NCI-H187 treated with DMSO at 0.1 percent for 48 hours (cell line): ENCODE results near the gene COL4A2.

ENCODE experiments used
- DNase-seq: peaks from one replicate; lab custom pipeline; 2025; lab: John Stamatoyannopoulos, UW

COL4A2 gene

DNA sequence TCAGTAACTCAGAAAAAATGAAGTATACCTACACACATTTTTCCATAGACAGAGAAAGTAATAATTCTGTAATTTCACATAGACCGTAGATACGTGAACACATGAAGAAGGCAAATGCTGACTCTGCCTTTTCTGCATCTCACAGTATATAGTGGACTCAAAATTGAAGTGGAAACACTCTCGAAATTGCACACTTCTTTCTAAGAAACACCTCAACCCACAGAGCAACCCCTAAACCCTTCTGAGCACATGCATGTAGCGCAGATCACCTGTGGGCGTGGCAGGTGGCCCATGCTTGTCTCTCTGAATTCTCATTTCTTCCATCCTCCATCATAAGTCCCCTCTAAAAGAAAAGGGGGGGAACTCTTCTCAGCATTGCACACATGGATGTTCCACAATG is 34.9 kb upstream of the COL4A2 start:
- DNase-seq, result no peak

DNA sequence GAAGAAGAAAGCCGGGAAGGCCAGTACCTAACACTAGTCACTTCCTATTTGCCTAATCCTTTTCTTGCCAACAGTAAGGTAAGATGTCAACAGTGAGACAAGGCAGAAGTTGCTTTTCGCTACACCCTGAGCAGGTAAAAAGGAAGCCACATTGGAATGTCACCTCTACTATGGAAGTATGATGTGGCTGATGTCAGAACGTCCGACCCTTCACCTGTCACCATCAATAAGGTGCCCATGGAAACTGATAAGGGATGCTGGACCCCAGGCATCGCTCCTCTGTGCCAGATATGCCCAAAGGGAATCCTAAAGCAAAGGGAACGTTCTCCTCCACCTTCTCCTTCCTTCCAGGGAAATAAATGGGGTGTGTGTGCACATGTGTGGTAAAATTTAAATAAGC is 34.4 kb upstream of the COL4A2 start:
- DNase-seq, result no peak

GRCh38 chr13:110273254-110273653 is 33.8 kb upstream of the COL4A2 start:
- DNase-seq, result no peak

DNA sequence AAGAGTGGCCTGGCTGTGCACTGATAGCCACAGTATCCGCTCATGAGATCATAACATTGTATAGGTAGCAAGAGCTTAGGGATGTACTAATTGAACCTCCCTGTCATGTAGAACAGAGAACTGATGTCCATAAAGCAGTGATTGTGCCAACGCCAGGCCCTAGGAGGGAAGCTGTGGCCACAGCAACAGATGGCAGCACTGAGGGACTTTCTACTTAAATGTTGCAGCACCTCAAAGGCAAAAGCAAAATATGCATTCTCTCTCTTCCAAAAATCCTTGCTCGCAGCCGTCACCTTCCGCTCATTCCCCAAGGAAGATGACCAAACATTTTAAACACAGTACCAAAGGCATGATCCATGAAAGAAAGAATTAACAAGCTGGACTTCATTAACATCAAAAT is 32.4 kb upstream of the COL4A2 start:
- no peak for DNase-seq

GRCh38 chr13:110275931-110276552 is 31.0 kb upstream of the COL4A2 start:
- no peak for DNase-seq

DNA sequence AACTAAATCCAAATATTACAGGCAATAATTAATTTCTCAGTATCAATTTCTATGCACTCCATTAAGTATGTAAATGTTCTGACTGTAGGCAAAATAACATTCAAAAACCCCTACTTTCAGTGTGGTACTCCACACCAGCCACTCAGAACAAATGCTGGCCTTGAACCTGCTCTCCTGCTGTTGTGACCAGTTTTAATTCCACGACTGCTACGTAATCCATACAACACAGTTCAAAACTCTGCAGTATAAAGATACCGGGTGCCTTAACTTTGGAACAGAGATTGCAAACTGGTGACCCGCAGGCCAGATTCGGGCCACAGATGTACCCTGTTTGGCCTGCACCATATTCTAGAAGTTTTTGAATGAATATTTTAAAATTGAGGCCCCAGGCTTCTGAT is 30.5 kb upstream of the COL4A2 start:
- no peak for DNase-seq

DNA sequence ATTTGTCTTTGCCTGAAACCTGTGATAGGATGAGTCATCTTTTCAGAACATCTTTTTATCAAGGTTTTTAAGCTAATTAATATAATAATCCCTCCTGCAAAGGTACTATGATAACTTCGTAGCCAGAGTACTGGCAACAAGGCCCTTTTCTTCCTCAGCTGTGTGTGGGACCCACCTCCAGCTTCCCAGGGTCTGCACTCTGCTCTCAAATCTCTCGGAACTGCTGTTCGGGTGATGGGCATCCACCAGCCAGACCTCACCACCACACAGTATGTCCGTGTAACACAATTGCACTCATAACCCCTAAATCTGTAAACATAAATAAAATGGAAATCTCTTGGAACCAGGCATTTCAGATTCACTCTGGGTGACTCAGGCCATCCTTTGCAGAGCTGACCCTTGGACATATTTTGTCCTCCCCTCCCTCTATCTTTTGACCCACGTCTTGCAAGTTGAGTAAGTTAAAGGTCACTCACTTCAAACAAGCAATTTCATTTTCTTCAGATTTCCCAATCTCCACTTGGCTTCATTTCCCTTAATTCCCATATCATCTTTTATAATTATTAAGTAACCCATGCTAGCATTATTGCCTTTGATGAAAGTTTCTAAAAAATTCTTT is 29.6 kb upstream of the COL4A2 start:
- no peak for DNase-seq

DNA sequence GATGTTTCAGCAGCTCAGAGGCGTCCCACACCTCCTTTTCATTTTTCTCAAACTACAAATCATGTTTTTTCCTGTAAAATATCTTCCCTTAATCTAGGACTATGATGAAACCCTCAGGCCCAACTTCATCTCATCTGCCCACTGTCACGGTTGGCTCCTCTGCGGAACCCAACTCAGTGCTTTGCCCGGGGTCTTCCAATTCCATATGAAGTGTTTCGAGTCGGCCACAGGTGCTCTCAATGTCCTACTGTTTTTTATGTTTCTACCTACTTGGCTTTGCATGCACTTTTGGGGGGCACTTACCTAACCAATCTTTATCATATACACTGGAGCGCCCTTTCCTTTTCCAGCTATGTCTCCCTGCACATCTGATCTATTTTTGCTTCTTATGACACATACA is 28.2 kb upstream of the COL4A2 start:
- DNase-seq, result no peak

- no peak for DNase-seq
These were observed 27.4 kb upstream of the COL4A2 start for GRCh38 chr13:110279684-110280083.

GRCh38 chr13:110280231-110280813 is 26.8 kb upstream of the COL4A2 start:
- DNase-seq, result no peak

GRCh38 chr13:110280985-110281688 is 25.9 kb upstream of the COL4A2 start:
- DNase-seq, result no peak

DNA sequence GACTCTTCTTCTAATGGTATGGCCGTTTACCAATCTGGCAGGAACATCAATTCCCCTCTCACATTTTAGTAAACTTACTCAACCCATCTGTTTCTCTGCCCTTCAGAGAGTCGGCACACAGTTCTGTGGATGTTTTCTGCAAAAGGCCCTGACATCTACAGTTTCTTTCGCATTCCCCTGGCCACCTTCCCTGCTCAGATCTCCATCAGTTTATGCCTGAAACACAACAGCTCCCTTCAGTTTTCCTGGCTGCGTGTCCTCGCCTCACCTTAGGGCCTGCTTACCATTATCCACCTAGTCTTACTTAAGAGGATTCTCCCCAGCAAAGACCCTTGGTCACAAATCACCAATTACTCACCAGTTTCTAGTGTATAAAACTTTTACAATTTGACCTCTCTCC is 25.3 kb upstream of the COL4A2 start:
- no peak for DNase-seq

- DNase-seq, result no peak
These were observed 24.7 kb upstream of the COL4A2 start for GRCh38 chr13:110282316-110282841.

DNA sequence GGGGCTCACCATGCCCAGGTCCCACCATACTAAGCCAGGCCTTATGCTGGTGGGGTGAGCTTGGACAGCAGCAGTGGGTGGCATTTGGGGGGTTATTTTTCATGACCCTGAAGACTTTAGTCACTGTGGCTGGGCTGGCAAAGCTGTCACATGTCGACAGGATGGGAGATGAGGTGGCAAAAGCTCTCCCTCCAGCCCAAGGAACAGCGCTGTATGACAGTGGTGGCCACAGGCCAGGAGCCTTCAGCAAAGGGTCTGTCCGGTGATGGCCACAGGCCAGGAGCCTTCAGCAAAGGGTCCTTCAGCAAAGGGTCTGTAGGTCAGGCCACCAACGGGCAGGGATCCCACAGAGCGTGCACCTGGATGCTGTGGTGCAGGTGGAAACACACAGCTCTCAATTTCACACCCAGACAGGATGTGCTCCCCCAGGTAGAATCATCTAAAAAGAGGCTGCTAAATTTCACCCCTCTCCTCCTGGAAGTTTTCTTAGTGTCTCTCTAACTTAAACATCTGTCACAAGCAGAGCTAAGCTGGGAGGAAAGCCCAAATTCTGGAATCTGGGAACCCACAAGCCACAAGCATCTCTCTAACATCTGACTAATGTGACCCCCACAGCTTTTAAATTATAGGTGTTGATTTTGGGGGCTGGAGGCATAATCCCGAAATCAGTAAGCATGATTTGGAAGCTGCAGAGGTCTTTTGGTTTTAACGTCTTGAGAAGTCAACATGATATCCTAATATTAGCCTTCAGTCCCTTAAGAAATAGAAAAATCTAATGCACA is 23.2 kb upstream of the COL4A2 start:
- DNase-seq, result no peak

GRCh38 chr13:110284779-110285484 is 22.2 kb upstream of the COL4A2 start:
- no peak for DNase-seq

DNA sequence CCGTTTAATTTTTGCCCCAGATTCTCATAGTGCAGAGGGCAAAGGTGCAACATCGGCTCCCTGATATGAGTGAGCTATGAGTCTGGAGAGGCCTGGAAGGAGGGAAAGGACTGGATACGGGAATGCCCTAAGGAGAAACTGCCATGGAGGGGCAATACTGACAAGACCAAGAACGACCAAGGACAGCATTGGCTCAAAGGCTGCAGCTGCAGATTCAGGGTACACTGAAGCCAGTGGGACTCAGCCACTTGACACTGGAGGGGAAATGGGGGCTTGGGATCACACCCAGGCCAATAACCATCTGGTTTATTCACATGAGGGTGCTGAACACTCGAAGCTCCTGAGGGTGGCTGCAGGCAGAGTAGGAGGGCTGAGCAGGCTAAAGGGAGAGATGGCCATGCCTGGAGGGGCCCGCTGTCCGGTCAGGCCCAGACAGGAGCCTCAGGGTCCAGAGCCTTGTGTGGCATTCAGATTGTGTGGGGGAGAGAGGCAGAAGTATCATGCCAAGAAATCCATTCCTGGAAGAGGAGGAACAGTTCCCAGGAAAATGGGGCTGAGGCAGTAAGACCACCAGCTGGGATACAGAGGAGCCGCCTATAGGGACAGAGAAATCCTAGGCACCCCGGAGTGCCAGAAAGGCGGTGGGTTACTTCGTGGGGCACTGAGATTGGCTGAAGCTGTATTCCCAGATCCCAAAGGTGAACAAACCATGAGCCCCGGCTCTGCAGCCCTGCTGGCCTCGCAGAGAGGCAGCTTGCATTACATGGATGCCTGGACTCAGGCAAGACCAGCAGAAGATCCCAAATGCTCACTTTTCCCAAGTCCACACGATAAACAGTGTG is 20.9 kb upstream of the COL4A2 start:
- DNase-seq, result no peak

GRCh38 chr13:110286833-110287819 is 20.0 kb upstream of the COL4A2 start:
- DNase-seq, result no peak

DNA sequence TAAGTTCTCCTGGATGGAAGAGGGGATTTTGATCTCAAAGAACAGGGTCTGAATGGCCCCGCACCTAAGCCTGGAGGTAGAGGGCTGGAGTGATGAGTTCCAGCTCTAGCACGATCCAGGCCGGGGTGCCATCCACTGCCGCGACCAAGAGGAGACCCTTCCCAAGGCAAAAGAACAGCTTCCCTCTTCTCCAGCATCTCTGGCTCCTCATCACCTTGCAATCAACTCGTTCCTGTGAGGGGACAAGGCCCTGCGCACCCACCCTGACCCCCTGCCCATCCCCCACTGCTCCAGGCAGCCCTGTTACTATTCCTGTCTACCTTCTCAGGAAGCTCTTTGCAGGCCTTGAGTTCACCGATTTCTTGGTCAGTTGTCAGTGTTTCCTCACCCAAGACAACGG is 17.9 kb upstream of the COL4A2 start:
- DNase-seq, result no peak

DNA sequence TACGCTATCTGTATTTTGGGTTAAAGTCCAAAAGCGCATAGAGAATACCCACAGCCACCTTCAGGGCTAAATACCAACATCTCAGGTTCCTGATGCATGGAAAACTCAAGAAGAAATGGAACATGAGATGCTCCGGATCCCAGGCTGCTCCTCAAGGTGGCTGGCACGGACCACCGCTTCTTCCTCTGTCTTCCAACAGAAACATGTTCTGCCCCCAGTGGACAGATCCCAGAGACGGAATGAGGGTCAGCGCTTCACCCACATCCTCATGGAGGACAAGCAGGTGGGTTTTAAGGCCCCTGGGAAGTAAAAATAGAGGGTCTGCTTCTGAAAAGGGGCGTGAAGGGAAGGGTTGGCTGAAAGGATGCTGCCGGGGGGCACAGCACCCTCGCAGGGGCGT is 17.4 kb upstream of the COL4A2 start:
- DNase-seq, result no peak
